GM23248 (cell line): ENCODE results near the gene BCHE.

Experiments used
- EZH2 ChIP-seq: fragments of 200-600 bp; sonication (generic); IDR thresholded peaks from 2 replicates; pipeline ENCODE4 v1.6.1; 2018; ENCODE audit warnings: antibody characterized with exemption, mild to moderate bottlenecking; ENCODE audit not compliant: insufficient read depth, poor library complexity, severe bottlenecking
- EZH2phosphoT487 ChIP-seq: fragments of 200-600 bp; sonication (generic); IDR thresholded peaks from 2 replicates; pipeline ENCODE4 v1.6.1; 2018; ENCODE audit warnings: antibody characterized with exemption, moderate library complexity, mild to moderate bottlenecking, low read depth; ENCODE audit not compliant: insufficient read depth

DNA sequence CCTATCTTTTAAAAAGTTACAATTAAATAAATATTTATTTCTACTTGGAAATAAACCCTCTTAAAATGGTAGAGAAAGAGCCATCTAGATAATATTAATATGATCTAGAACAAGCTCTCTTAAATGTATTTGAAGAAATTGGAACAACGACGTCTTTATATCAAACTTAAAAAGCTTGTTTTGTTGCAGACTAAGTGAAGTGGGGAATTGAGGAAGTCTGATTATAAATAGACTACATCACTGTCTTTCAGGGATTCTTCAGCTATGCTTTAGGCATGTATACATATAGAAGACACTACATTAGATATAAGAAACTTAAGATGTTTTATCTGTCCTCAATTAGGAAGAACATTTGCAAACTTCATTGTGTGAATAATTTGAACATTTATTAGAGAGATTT is 1.8 kb downstream of the BCHE start:
- TF ChIP-seq EZH2 (no peak), EZH2phosphoT487 (no peak)
